Measurements from ENCODE around the gene SGCD. TPM values are rescaled to one million over a fixed set of nuclear protein-coding genes. Genes with fewer than 3 reads are reported as not detected.

SGCD gene
- total RNA-seq, 1 donor from 2014 or later, result 7.5 TPM

DNA sequence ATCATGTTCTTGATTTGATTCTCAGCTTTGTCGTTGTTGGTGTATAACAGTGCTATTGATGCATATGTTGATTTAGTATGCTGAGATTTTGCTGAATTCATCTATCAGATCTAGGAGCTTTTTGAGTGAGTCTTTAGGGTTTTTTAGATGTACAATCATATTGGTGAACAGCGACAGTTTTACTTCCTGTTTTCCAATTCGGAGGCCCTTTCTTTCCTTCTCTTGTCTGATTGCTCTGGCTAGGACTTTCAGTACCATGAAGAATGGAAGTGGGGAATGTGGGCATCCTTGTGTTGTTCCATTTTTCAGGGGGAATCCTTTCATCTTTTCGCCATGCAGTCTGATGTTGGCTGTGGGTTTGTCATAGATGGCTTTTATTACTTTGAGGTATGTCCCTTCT lies 100.4 kb downstream of the SGCD start:
- intact Hi-C loops (cut with DNase I), result no loop called here
- Histone ChIP-seq H3K9me3 (no peaks in the 10 kb centered on the region), H3K36me3 (no peaks in the 10 kb centered on the region), H3K27me3 (no peaks in the 10 kb centered on the region), H3K4me3 (no peak overlapping the region), H3K4me1 (no peaks in the 10 kb centered on the region), H3K27ac (no peak overlapping the region)
- TF ChIP-seq, protein P1, sequence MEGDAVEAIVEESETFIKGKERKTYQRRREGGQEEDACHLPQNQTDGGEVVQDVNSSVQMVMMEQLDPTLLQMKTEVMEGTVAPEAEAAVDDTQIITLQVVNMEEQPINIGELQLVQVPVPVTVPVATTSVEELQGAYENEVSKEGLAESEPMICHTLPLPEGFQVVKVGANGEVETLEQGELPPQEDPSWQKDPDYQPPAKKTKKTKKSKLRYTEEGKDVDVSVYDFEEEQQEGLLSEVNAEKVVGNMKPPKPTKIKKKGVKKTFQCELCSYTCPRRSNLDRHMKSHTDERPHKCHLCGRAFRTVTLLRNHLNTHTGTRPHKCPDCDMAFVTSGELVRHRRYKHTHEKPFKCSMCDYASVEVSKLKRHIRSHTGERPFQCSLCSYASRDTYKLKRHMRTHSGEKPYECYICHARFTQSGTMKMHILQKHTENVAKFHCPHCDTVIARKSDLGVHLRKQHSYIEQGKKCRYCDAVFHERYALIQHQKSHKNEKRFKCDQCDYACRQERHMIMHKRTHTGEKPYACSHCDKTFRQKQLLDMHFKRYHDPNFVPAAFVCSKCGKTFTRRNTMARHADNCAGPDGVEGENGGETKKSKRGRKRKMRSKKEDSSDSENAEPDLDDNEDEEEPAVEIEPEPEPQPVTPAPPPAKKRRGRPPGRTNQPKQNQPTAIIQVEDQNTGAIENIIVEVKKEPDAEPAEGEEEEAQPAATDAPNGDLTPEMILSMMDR (IDR thresholded peaks at IDR 0.05), result no peak
- ATAC-seq (no peak), DNase-seq (no peak)

DNA sequence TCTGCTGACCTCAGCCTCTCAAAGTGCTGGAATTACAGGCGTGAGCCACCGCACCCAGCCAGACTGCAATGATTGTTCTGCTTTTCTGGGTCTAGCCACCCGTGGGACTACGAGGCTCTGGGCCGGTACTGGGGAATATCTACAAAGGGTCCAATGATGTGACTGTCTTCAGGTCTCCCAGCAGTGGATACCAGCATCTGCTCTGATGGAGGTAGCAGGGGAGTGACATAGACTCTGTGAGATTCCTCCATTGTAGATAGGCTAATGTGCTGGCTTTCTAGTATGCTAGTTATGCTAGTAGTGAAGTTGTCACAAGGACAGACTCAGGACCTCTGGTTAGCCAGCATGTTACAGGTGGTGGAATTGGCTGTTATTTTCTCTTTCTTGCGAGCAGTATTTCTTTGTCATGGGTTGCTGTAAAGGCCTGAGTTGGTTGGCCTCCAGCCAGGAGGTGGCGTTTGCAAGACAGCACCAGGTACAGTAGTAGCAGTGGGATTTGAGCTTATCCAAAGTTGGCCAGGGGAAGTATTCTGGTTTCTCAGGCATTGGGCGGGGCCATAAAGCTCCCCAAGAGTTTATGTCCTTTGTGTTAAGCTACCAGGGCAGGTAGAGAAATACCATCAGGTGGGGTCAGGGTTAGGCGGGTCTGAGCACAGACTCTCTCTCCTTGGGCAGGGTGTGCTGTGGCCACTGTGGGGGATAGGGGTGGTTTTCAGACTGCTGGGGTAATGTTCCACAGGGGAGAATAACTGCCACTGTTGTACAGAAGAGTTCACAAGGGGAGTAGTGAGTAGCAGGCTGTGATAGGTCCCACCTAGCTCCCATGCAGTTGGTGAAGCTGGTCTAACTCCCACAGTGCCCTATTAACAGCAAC lies 105.2 kb downstream of the SGCD start:
- Histone ChIP-seq H3K9me3 (no peaks in the 10 kb centered on the region), H3K36me3 (no peaks in the 10 kb centered on the region), H3K27me3 (no peaks in the 10 kb centered on the region), H3K4me1 (no peaks in the 10 kb centered on the region), H3K27ac (no peak overlapping the region), H3K4me3 (no peak overlapping the region)
- ATAC-seq (no peak), DNase-seq (no peak)
- TF ChIP-seq, protein P1 (IDR thresholded peaks at IDR 0.05), result no peak
- intact Hi-C loops (cut with DNase I), result no loop called here

DNA sequence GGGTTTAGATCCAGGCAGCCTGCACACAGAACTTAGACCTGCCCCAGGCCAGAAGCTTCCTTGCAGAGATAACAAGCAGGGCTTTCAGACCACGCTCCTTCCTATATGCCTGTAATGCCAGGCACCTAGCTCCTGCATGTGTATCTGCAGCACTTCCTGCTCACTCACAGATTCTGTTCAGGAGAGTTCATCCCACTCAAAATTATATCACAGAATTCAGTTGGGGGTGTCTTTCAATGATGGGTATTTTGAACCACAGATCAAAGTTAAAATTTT lies 105.8 kb downstream of the SGCD start:
- TF ChIP-seq, protein P1 (IDR thresholded peaks at IDR 0.05), result no peak
- Histone ChIP-seq H3K27me3 (no peaks in the 10 kb centered on the region), H3K9me3 (no peaks in the 10 kb centered on the region), H3K27ac (no peak overlapping the region), H3K36me3 (no peaks in the 10 kb centered on the region), H3K4me1 (no peaks in the 10 kb centered on the region), H3K4me3 (no peak overlapping the region)
- DNase-seq (no peak), ATAC-seq (no peak)
- intact Hi-C loops (cut with DNase I), result no loop called here

DNA sequence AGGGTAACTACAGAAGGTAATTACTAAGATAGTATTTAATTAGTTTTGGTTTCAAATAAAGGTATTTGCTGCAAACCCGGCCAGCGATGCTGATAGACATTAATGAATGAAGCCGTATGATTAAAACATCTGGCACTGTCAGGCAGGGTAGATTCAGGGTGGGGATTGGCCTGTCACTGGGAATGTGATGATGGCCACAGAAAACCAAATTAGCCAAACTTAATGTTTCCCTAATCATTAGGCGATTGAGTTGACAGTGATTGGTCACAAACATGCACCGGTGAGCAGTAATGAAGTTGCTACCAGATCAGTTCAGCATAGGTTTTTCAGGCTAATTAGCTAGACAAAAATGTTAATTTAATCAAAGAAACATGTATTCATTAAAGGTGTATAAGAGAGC lies 107.5 kb downstream of the SGCD start:
- Histone ChIP-seq H3K4me1 (no peaks in the 10 kb centered on the region), H3K4me3 (no peak overlapping the region), H3K36me3 (no peaks in the 10 kb centered on the region), H3K27me3 (no peaks in the 10 kb centered on the region), H3K9me3 (no peaks in the 10 kb centered on the region), H3K27ac (no peak overlapping the region)
- TF ChIP-seq, protein P1 (IDR thresholded peaks at IDR 0.05), result no peak
- ATAC-seq, result no peak
- DNase-seq, result no peak
- intact Hi-C loops (cut with DNase I), result no loop called here

DNA sequence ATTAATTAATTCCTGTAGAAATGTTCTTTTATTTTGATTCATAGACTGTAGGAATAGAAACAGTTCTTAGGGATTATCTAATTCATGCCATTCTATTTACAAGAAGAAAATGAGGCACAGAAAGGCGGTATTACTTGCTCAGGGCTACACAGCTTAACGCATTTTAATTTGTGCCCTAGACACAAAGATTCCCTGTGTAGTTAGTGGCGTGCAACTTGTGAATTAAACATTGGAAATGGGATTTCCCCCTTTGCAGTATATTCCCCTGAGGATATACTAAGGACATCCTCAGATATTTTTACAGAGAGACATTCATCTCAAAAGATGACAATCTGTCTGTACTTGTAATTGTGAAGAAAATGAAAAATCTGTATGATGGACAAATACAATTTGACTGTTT lies 108.1 kb downstream of the SGCD start:
- Histone ChIP-seq H3K9me3 (no peaks in the 10 kb centered on the region), H3K36me3 (no peaks in the 10 kb centered on the region), H3K27me3 (no peaks in the 10 kb centered on the region), H3K4me1 (no peaks in the 10 kb centered on the region), H3K27ac (no peak overlapping the region), H3K4me3 (no peak overlapping the region)
- TF ChIP-seq, protein P1 (IDR thresholded peaks at IDR 0.05), result no peak
- DNase-seq (no peak), ATAC-seq (no peak)
- intact Hi-C loops (cut with DNase I), result no loop called here

DNA sequence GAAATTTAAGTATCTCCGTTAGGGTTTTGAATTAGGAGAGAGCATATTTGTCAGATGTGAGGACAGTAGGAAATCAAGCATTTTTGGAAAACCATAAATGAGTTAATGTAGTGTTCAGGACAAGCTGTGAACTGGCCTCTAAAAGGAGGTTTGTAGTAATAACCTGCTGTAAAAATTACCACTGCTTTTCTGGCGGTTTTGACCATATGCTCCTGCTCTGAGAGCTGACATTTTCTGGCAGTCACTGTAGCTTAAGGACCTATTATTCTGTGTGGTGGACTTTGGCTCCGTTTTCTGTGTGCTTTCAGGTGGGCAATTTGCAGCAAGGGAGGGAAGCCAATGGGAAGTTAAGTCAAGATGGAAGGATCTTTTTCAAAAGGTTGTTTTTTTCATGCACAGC lies 111.1 kb downstream of the SGCD start:
- TF ChIP-seq, protein P1 (IDR thresholded peaks at IDR 0.05), result no peak
- no peak for ATAC-seq

More for the DNA sequence above, 111.1 kb downstream of the SGCD start:
- H3K4me1 ChIP-seq, result no peaks in the 10 kb centered on the region
- intact Hi-C loops (cut with DNase I), result no loop called here
- H3K27ac ChIP-seq, result no peak overlapping the region
- H3K27me3 ChIP-seq, result no peaks in the 10 kb centered on the region
- H3K9me3 ChIP-seq, result no peaks in the 10 kb centered on the region
- no peak for DNase-seq
- H3K36me3 ChIP-seq, result no peaks in the 10 kb centered on the region
- no peak overlapping the region for H3K4me3 ChIP-seq

All from upper lobe of right lung (tissue), 1 donor.